ENCODE measurements around the gene SMTNL1. TPM values are rescaled to one million over a fixed set of nuclear protein-coding genes. Genes with fewer than 3 reads are reported as not detected.
A peak's percentile ranks its signal among the peaks of the same experiment; 100 is the strongest.

SMTNL1 gene
- total RNA-seq, 2 donors from 2014 or later: 0.22 TPM

- Histone ChIP-seq H3K4me3 (ENCODE audit: low read length) (no peak overlapping the region), H3K9ac (ENCODE audit: extremely low read depth, low read length, poor library complexity, severe bottlenecking) (no peak overlapping the region), H3K27ac (ENCODE audit: low read depth, low read length) (no peak overlapping the region), H3K36me3 (ENCODE audit: control insufficient read depth, insufficient read depth, low read length) (no peaks in the 10 kb centered on the region), H3K27me3 (ENCODE audit: control insufficient read depth, insufficient read depth, low read length, poor library complexity, severe bottlenecking) (no peaks in the 10 kb centered on the region), H3K9me3 (ENCODE audit: control insufficient read depth, low read length) (no peaks in the 10 kb centered on the region), H3K4me1 (ENCODE audit: control insufficient read depth, insufficient read depth, low read length) (no peaks in the 10 kb centered on the region)
- Mint-ChIP-seq H3K4me1 (peaks cover 6% of the 10 kb centered on the region), H3K9me3 (no peaks in the 10 kb centered on the region), H3K27me3 (ENCODE audit: insufficient read depth) (no peaks in the 10 kb centered on the region), H3K27ac (no peak overlapping the region), H3K4me3 (no peak overlapping the region), H3K36me3 (ENCODE audit: low read depth) (peaks cover 8% of the 10 kb centered on the region)
- TF ChIP-seq CTCF (conservative IDR thresholded peaks at IDR 0.05): peak; percentile 90
- DNase-seq: peak; percentile 91
- WGBS, 2 experiments (ENCODE audit: insufficient coverage in 1 of 2, insufficient read length in 1 of 2): 74 to 84% methylated on average over 4 to 11 of the region's 11 CpGs
Observed at GRCh38 chr11:57491371-57492061, 45.9 kb upstream of the SMTNL1 start.

GRCh38 chr11:57493507-57494503 lies 43.6 kb upstream of the SMTNL1 start:
- Mint-ChIP-seq H3K4me3 (no peak overlapping the region), H3K27ac (peak overlapping the region; percentile 98), H3K27me3 (ENCODE audit: insufficient read depth) (peaks cover 4% of the 10 kb centered on the region), H3K36me3 (ENCODE audit: low read depth) (peaks cover 8% of the 10 kb centered on the region), H3K9me3 (no peaks in the 10 kb centered on the region), H3K4me1 (peaks cover 16% of the 10 kb centered on the region)
- no peaks in the 10 kb centered on the region for H3K9me3 ChIP-seq (ENCODE audit: control insufficient read depth, low read length)
- 83 to 95% methylated on average over 6 to 15 of the region's 15 CpGs for WGBS, 2 experiments (ENCODE audit: insufficient coverage in 1 of 2, insufficient read length in 1 of 2)
- DNase-seq: peak; percentile 98
- no peaks in the 10 kb centered on the region for H3K36me3 ChIP-seq (ENCODE audit: control insufficient read depth, insufficient read depth, low read length)
- H3K4me3 ChIP-seq (ENCODE audit: low read length): no peak overlapping the region
- TF ChIP-seq CTCF (conservative IDR thresholded peaks at IDR 0.05): peak; percentile 95
- no peaks in the 10 kb centered on the region for H3K27me3 ChIP-seq (ENCODE audit: control insufficient read depth, insufficient read depth, low read length, poor library complexity, severe bottlenecking)
- H3K9ac ChIP-seq (ENCODE audit: extremely low read depth, low read length, poor library complexity, severe bottlenecking): peak overlapping the region; percentile 36
- no peaks in the 10 kb centered on the region for H3K4me1 ChIP-seq (ENCODE audit: control insufficient read depth, insufficient read depth, low read length)
- H3K27ac ChIP-seq (ENCODE audit: low read depth, low read length): no peak overlapping the region

GRCh38 chr11:57496109-57496820 lies 41.1 kb upstream of the SMTNL1 start:
- DNase-seq: no peak
- Histone ChIP-seq H3K9me3 (ENCODE audit: control insufficient read depth, low read length) (no peaks in the 10 kb centered on the region), H3K4me3 (ENCODE audit: low read length) (no peak overlapping the region), H3K27me3 (ENCODE audit: control insufficient read depth, insufficient read depth, low read length, poor library complexity, severe bottlenecking) (no peaks in the 10 kb centered on the region), H3K4me1 (ENCODE audit: control insufficient read depth, insufficient read depth, low read length) (no peaks in the 10 kb centered on the region), H3K27ac (ENCODE audit: low read depth, low read length) (no peak overlapping the region), H3K36me3 (ENCODE audit: control insufficient read depth, insufficient read depth, low read length) (no peaks in the 10 kb centered on the region), H3K9ac (ENCODE audit: extremely low read depth, low read length, poor library complexity, severe bottlenecking) (no peak overlapping the region)
- Mint-ChIP-seq H3K9me3 (no peaks in the 10 kb centered on the region), H3K36me3 (ENCODE audit: low read depth) (peaks cover 8% of the 10 kb centered on the region), H3K27me3 (ENCODE audit: insufficient read depth) (peaks cover 4% of the 10 kb centered on the region), H3K27ac (peak overlapping the region; percentile 77), H3K4me3 (no peak overlapping the region), H3K4me1 (peaks cover 26% of the 10 kb centered on the region)
- 86 to 100% methylated on average over 6 to 9 of the region's 9 CpGs for WGBS, 2 experiments (ENCODE audit: insufficient coverage in 1 of 2, insufficient read length in 1 of 2)
- TF ChIP-seq CTCF (conservative IDR thresholded peaks at IDR 0.05): no peak

All from endodermal cell (in vitro differentiated cells).